CD14-positive monocyte (primary cell): ENCODE data around the gene PAOX. TPM values are rescaled to one million over a fixed set of nuclear protein-coding genes. Genes with fewer than 3 reads are reported as not detected.

ENCODE experiments used
- DNase-seq, 3 donors: peaks; one replicate each; pipeline ENCODE4 v3.0.0-alpha.2; 2011 to 2022
- H2AFZ ChIP-seq: 2 replicates; pipeline ENCODE4 v1.6.0; 2012; ENCODE audit warnings: mild to moderate bottlenecking, low read depth, low read length, inconsistent platforms; ENCODE audit not compliant: insufficient read depth, poor library complexity, severe bottlenecking
- H3K27ac ChIP-seq, 2 donors: 1 replicate in 1 of 2; 2 replicates in 1 of 2; pipeline ENCODE4 v1.5.1; 2012 to 2013; ENCODE audit warnings: low read length in 2 of 2, control low read depth in 1 of 2, inconsistent platforms in 1 of 2, low read depth in 1 of 2, mild to moderate bottlenecking in 1 of 2
- H3K27me3 ChIP-seq, 2 donors: one replicate each; pipeline versions ENCODE4 v1.6.0 to v1.6.1; 2011 to 2013; ENCODE audit warnings: low read length in 2 of 2; ENCODE audit not compliant: control insufficient read depth in 2 of 2, insufficient read depth in 2 of 2
- H3K36me3 ChIP-seq, 2 donors: replicated peaks in 1 of 2; 1 replicate in 1 of 2; 2 replicates in 1 of 2; pipeline versions ENCODE4 v1.5.1 to v1.6.1; 2012 to 2013; ENCODE audit warnings: low read length in 2 of 2, control low read depth in 1 of 2, inconsistent platforms in 1 of 2, mild to moderate bottlenecking in 1 of 2; ENCODE audit not compliant: insufficient read depth in 2 of 2, control insufficient read depth in 1 of 2
- H3K4me1 ChIP-seq, 2 donors: 1 replicate in 1 of 2; 2 replicates in 1 of 2; pipeline versions ENCODE4 v1.5.1 to v1.6.1; 2012 to 2013; ENCODE audit warnings: low read length in 2 of 2, control low read depth in 1 of 2, inconsistent platforms in 1 of 2, mild to moderate bottlenecking in 1 of 2, moderate library complexity in 1 of 2; ENCODE audit not compliant: insufficient read depth in 2 of 2, control insufficient read depth in 1 of 2
- H3K4me2 ChIP-seq: replicated peaks from 2 replicates; pipeline ENCODE3; 2012; ENCODE audit warnings: low read length, moderate library complexity, mild to moderate bottlenecking; ENCODE audit not compliant: poor library complexity, severe bottlenecking; ENCODE audit errors: extremely low read depth
- H3K4me3 ChIP-seq, 3 experiments: fragments of 200-600 bp in 1 of 3; sonication (generic) in 1 of 3; replicated peaks in 1 of 3; 1 replicate in 2 of 3; 2 replicates in 1 of 3; pipeline ENCODE4 v1.5.1; 2011 to 2013; ENCODE audit warnings: low read length in 3 of 3, mild to moderate bottlenecking in 3 of 3, control low read depth in 2 of 3, low read depth in 2 of 3, inconsistent platforms in 1 of 3, moderate library complexity in 1 of 3
- H3K79me2 ChIP-seq: 2 replicates; pipeline ENCODE4 v1.6.0; 2012; ENCODE audit warnings: mild to moderate bottlenecking, control low read depth, inconsistent platforms, low read length, moderate library complexity; ENCODE audit not compliant: insufficient read depth
- H3K9ac ChIP-seq: 2 replicates; pipeline ENCODE4 v1.6.0; 2017; ENCODE audit warnings: low read length, mild to moderate bottlenecking; ENCODE audit not compliant: insufficient read depth, poor library complexity, severe bottlenecking
- H3K9me3 ChIP-seq, 2 donors: replicated peaks in 1 of 2; 1 replicate in 1 of 2; 2 replicates in 1 of 2; pipeline versions ENCODE4 v1.5.1 to v1.6.1; 2012 to 2013; ENCODE audit warnings: low read length in 2 of 2, control low read depth in 1 of 2; ENCODE audit not compliant: control insufficient read depth in 1 of 2, insufficient read depth in 1 of 2
- H4K20me1 ChIP-seq: 2 replicates; pipeline ENCODE4 v1.6.0; 2012; ENCODE audit warnings: mild to moderate bottlenecking, low read length, control low read depth, moderate library complexity; ENCODE audit not compliant: insufficient read depth
- H3K27ac Mint-ChIP-seq, 7 donors: one replicate each; pipeline ENCODE4 v1.8.0; 2020; ENCODE audit warnings: mild to moderate bottlenecking in 7 of 7, mixed read lengths in 7 of 7, moderate library complexity in 6 of 7, inconsistent platforms in 2 of 7
- H3K27me3 Mint-ChIP-seq, 3 donors: one replicate each; pipeline ENCODE4 v1.8.0; 2021 to 2022; ENCODE audit warnings: low read depth in 3 of 3, mild to moderate bottlenecking in 3 of 3, mixed read lengths in 3 of 3, moderate library complexity in 3 of 3, inconsistent platforms in 1 of 3
- H3K36me3 Mint-ChIP-seq, 2 donors: one replicate each; pipeline ENCODE4 v1.8.0; 2020; ENCODE audit warnings: mixed read lengths in 2 of 2, inconsistent platforms in 1 of 2, mild to moderate bottlenecking in 1 of 2
- H3K4me1 Mint-ChIP-seq: one replicate; pipeline ENCODE4 v1.8.0; 2020; ENCODE audit warnings: mild to moderate bottlenecking, mixed read lengths
- H3K4me3 Mint-ChIP-seq, 2 donors: one replicate each; pipeline ENCODE4 v1.8.0; 2020; ENCODE audit warnings: mild to moderate bottlenecking in 2 of 2, mixed read lengths in 2 of 2, moderate library complexity in 1 of 2
- H3K9me3 Mint-ChIP-seq, 7 donors: one replicate each; pipeline ENCODE4 v1.8.0; 2020 to 2022; ENCODE audit warnings: mixed read lengths in 7 of 7, mild to moderate bottlenecking in 6 of 7, moderate library complexity in 6 of 7, inconsistent platforms in 2 of 7
- CTCF ChIP-seq: fragments of 200-600 bp; IDR thresholded peaks from one replicate; pipeline ENCODE4 v1.8.0; 2022; ENCODE audit warnings: antibody characterized with exemption, mild to moderate bottlenecking
- WGBS: methylation state at CpG from one replicate; pipeline ENCODE4 v1.1.5; 2013; ENCODE audit warnings: missing lambda C conversion rate; ENCODE audit not compliant: insufficient coverage; 5-methylcytosine and 5-hydroxymethylcytosine counted together
- intact Hi-C, 2 donors: fragments of 100-400 bp; cut with micrococcal nuclease; formaldehyde crosslinking; loops; one replicate each; pipeline versions ENCODE4 v1.15.0 to v1.15.1; 2023
- polyA plus RNA-seq, 3 donors: library from polyadenylated mRNA; depleted of rRNA in 1 of 3; unstranded in 2 of 3; stranded (reverse) in 1 of 3; fragments of 300-500 nt in 2 of 3; fragments of >200 nt in 1 of 3; fragmentation: Illumina TruSeq in 2 of 3; gene quantifications; 1 replicate in 2 of 3; 2 replicates in 1 of 3; pipeline ENCODE4 v1.2.3, GENCODE V29; 2012 to 2021

Gene PAOX
- polyA plus RNA-seq, 3 donors = 3.9 to 9.5 (median 9.3) TPM

- Mint-ChIP-seq H3K27ac (no peak overlapping the region), H3K4me1 (peaks cover 12% of the 10 kb centered on the region), H3K27me3 (peaks cover 0 to 16% (median 2%) of the 10 kb centered on the region in 3 donors), H3K36me3 (peaks cover 2 to 5% of the 10 kb centered on the region in 2 donors), H3K9me3 (peaks cover 0 to 1% (median 0%) of the 10 kb centered on the region in 7 donors), H3K4me3 (no peak overlapping the region)
- no peak overlapping the region for H3K9ac ChIP-seq
- peaks cover 0 to 7% of the 10 kb centered on the region in 2 donors for H3K36me3 ChIP-seq
- no peak overlapping the region for H3K4me2 ChIP-seq
- no peaks in the 10 kb centered on the region for H3K27me3 ChIP-seq
- no peak overlapping the region for H2AFZ ChIP-seq
- no peaks in the 10 kb centered on the region for H3K9me3 ChIP-seq
- H4K20me1 ChIP-seq = peaks cover 30% of the 10 kb centered on the region
- peaks cover 3% of the 10 kb centered on the region for H3K79me2 ChIP-seq
- no peak for DNase-seq
- no peak for TF ChIP-seq CTCF
- no peak overlapping the region for H3K4me3 ChIP-seq
- intact Hi-C loops = no loop called here
- no peak overlapping the region for H3K27ac ChIP-seq
- WGBS = 81% methylated on average over 6 of the region's 6 CpGs
- peaks cover 11 to 20% of the 10 kb centered on the region in 2 donors for H3K4me1 ChIP-seq
Measured at GRCh38 chr10:133355266-133355665, 23.8 kb upstream of the PAOX start.

GRCh38 chr10:133355991-133356390 is 23.1 kb upstream of the PAOX start:
- Mint-ChIP-seq H3K27me3 (peaks cover 0 to 10% (median 0%) of the 10 kb centered on the region in 3 donors), H3K4me3 (peak overlapping the region in 1 of 2 donors; percentile 87), H3K4me1 (peaks cover 12% of the 10 kb centered on the region), H3K36me3 (peaks cover 2 to 5% of the 10 kb centered on the region in 2 donors), H3K9me3 (peaks cover 0 to 1% (median 0%) of the 10 kb centered on the region in 7 donors), H3K27ac (peak overlapping the region in 1 of 7 donors; percentile 50)
- H4K20me1 ChIP-seq = peaks cover 30% of the 10 kb centered on the region
- H3K9me3 ChIP-seq = no peaks in the 10 kb centered on the region
- no peak for TF ChIP-seq CTCF
- no peak overlapping the region for H3K27ac ChIP-seq
- no peaks in the 10 kb centered on the region for H3K27me3 ChIP-seq
- no peak overlapping the region for H2AFZ ChIP-seq
- no peak overlapping the region for H3K9ac ChIP-seq
- DNase-seq = no peak
- no peak overlapping the region for H3K4me2 ChIP-seq
- peaks cover 3% of the 10 kb centered on the region for H3K79me2 ChIP-seq
- no peak overlapping the region for H3K4me3 ChIP-seq
- peaks cover 0 to 7% of the 10 kb centered on the region in 2 donors for H3K36me3 ChIP-seq
- 96% methylated on average over 2 of the region's 3 CpGs for WGBS
- peaks cover 11 to 20% of the 10 kb centered on the region in 2 donors for H3K4me1 ChIP-seq
- intact Hi-C loops = no loop called here
